ENCODE measurements around the gene GARIN5A. TPM values are rescaled to one million over a fixed set of nuclear protein-coding genes. Genes with fewer than 3 reads are reported as not detected.

The GARIN5A gene
- total RNA-seq, 1 experiment from 2014 or later, result 8.2 TPM

DNA sequence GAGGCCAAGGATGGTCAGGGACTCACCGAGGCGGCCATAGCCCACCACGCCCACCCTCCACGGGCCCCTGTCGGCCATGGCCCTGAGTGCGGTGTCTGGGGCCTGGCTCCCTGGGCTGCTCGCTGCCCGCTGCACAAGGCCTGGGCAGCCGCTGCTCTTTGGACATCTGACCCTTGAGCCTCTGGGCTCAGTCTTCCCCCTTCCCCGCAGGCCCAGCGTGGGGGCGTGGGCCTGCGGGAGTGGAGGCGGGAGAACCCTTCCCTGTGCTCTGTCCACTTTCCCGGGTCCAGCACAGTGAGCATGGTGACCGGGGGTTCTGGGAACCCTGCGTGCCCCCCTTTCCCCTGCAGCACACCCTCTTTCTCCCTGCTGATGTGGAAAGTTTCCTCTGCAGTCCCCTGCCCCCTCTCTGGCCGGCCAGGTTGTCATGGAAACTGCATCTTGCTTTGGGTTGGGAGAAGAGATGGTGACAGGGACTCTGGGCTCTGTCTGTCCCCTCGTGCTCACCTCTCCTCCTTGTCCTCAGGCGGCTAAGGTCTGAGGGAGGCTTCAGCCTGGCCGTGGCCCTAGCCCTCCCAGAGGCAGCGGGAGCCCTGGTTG, 37.2 kb upstream of the GARIN5A start, which contains the start of gene ASPDH:
Gene ASPDH (minus strand): TSS at position 168 of the 600 bp plus-strand sequence. CDS start 90 bp downstream, at position 78.
- TF ChIP-seq GTF2I (CRISPR knock-in tag; conservative IDR thresholded peaks at IDR 0.05) (no peak), E2F5 (CRISPR knock-in tag; IDR thresholded peaks at IDR 0.05) (no peak), JUN (CRISPR knock-in tag; IDR thresholded peaks at IDR 0.05) (no peak), SMAD3 (CRISPR knock-in tag; IDR thresholded peaks at IDR 0.05; ENCODE audit: borderline replicate concordance) (no peak), OVOL2 (CRISPR knock-in tag; IDR thresholded peaks at IDR 0.05; ENCODE audit: borderline replicate concordance) (no peak), CDX4 (CRISPR knock-in tag; IDR thresholded peaks at IDR 0.05; ENCODE audit: borderline replicate concordance) (no peak)
- TF ChIP-seq, protein P1, sequence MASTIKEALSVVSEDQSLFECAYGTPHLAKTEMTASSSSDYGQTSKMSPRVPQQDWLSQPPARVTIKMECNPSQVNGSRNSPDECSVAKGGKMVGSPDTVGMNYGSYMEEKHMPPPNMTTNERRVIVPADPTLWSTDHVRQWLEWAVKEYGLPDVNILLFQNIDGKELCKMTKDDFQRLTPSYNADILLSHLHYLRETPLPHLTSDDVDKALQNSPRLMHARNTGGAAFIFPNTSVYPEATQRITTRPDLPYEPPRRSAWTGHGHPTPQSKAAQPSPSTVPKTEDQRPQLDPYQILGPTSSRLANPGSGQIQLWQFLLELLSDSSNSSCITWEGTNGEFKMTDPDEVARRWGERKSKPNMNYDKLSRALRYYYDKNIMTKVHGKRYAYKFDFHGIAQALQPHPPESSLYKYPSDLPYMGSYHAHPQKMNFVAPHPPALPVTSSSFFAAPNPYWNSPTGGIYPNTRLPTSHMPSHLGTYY (CRISPR knock-in tag; IDR thresholded peaks at IDR 0.05), result no peak
- Mint-ChIP-seq H3K4me3 (no peak within 1 kb of the TSS), H3K4me1 (peaks cover 14% of the 10 kb centered on the region), H3K27me3 (ENCODE audit: low read depth) (peaks cover 43% of the 10 kb centered on the region), H3K27ac (peak within 1 kb of the TSS; percentile 49; the same call in 1 of the 2 replicates), H3K9me3 (peaks cover 5% of the 10 kb centered on the region), H3K36me3 (peaks cover 5% of the 10 kb centered on the region; the same call in 1 of the 2 replicates)
- DNase-seq (ENCODE audit: low spot score) (no peak), ATAC-seq (no peak)
- POLR2A ChIA-PET, result interaction anchor here (0.5 kb wide), 1 partner anchor 362 kb away, joined by 4 read pairs; no protein-coding TSS in a partner anchor
- CTCF ChIA-PET, result no interaction called here

- CTCF ChIA-PET, result interaction anchor here (3.4 kb wide), 1 partner anchor 24 kb away, joined by 23 read pairs; no protein-coding TSS in a partner anchor
- no peak overlapping the region for H3K4me3 Mint-ChIP-seq
- DNase-seq (ENCODE audit: low spot score), result no peak
- no peak for TF ChIP-seq PREB (CRISPR knock-in tag; IDR thresholded peaks at IDR 0.05; ENCODE audit: borderline replicate concordance)
- TF ChIP-seq, protein P2, sequence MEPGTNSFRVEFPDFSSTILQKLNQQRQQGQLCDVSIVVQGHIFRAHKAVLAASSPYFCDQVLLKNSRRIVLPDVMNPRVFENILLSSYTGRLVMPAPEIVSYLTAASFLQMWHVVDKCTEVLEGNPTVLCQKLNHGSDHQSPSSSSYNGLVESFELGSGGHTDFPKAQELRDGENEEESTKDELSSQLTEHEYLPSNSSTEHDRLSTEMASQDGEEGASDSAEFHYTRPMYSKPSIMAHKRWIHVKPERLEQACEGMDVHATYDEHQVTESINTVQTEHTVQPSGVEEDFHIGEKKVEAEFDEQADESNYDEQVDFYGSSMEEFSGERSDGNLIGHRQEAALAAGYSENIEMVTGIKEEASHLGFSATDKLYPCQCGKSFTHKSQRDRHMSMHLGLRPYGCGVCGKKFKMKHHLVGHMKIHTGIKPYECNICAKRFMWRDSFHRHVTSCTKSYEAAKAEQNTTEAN (CRISPR knock-in tag; IDR thresholded peaks at IDR 0.05), result no peak
- TF ChIP-seq, protein P1 (CRISPR knock-in tag; IDR thresholded peaks at IDR 0.05), result no peak
- TF ChIP-seq NR1H2 (CRISPR knock-in tag; IDR thresholded peaks at IDR 0.05), result no peak
- TF ChIP-seq OVOL2 (CRISPR knock-in tag; IDR thresholded peaks at IDR 0.05; ENCODE audit: borderline replicate concordance), result no peak
- TF ChIP-seq, protein P3, sequence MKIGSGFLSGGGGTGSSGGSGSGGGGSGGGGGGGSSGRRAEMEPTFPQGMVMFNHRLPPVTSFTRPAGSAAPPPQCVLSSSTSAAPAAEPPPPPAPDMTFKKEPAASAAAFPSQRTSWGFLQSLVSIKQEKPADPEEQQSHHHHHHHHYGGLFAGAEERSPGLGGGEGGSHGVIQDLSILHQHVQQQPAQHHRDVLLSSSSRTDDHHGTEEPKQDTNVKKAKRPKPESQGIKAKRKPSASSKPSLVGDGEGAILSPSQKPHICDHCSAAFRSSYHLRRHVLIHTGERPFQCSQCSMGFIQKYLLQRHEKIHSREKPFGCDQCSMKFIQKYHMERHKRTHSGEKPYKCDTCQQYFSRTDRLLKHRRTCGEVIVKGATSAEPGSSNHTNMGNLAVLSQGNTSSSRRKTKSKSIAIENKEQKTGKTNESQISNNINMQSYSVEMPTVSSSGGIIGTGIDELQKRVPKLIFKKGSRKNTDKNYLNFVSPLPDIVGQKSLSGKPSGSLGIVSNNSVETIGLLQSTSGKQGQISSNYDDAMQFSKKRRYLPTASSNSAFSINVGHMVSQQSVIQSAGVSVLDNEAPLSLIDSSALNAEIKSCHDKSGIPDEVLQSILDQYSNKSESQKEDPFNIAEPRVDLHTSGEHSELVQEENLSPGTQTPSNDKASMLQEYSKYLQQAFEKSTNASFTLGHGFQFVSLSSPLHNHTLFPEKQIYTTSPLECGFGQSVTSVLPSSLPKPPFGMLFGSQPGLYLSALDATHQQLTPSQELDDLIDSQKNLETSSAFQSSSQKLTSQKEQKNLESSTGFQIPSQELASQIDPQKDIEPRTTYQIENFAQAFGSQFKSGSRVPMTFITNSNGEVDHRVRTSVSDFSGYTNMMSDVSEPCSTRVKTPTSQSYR (CRISPR knock-in tag; IDR thresholded peaks at IDR 0.05), result no peak
- TF ChIP-seq ZBTB21 (CRISPR knock-in tag; IDR thresholded peaks at IDR 0.05; ENCODE audit: borderline replicate concordance), result no peak
- no peak for TF ChIP-seq TEAD1 (CRISPR knock-in tag; IDR thresholded peaks at IDR 0.05)
- TF ChIP-seq, protein P4, sequence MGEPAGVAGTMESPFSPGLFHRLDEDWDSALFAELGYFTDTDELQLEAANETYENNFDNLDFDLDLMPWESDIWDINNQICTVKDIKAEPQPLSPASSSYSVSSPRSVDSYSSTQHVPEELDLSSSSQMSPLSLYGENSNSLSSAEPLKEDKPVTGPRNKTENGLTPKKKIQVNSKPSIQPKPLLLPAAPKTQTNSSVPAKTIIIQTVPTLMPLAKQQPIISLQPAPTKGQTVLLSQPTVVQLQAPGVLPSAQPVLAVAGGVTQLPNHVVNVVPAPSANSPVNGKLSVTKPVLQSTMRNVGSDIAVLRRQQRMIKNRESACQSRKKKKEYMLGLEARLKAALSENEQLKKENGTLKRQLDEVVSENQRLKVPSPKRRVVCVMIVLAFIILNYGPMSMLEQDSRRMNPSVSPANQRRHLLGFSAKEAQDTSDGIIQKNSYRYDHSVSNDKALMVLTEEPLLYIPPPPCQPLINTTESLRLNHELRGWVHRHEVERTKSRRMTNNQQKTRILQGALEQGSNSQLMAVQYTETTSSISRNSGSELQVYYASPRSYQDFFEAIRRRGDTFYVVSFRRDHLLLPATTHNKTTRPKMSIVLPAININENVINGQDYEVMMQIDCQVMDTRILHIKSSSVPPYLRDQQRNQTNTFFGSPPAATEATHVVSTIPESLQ (CRISPR knock-in tag; IDR thresholded peaks at IDR 0.05), result no peak
- no peak for TF ChIP-seq ATF2 (CRISPR knock-in tag; IDR thresholded peaks at IDR 0.05; ENCODE audit: borderline replicate concordance, low read depth)
- no peak for TF ChIP-seq IRF2 (CRISPR knock-in tag; IDR thresholded peaks at IDR 0.05; ENCODE audit: borderline replicate concordance, low read depth)
- TF ChIP-seq TEAD4 (CRISPR knock-in tag; IDR thresholded peaks at IDR 0.05), result no peak
- no peak for TF ChIP-seq ZNF219 (CRISPR knock-in tag; IDR thresholded peaks at IDR 0.05; ENCODE audit: borderline replicate concordance)
These were observed 36.5 kb upstream of the GARIN5A start for GRCh38 chr19:50512999-50513745.

More at GRCh38 chr19:50512999-50513745, 36.5 kb upstream of the GARIN5A start:
- H3K4me1 Mint-ChIP-seq, result peaks cover 14% of the 10 kb centered on the region
- ATAC-seq, result no peak
- H3K27me3 Mint-ChIP-seq (ENCODE audit: low read depth), result peaks cover 42% of the 10 kb centered on the region
- no peaks in the 10 kb centered on the region for H3K36me3 Mint-ChIP-seq
- no peaks in the 10 kb centered on the region for H3K9me3 Mint-ChIP-seq
- peak overlapping the region; percentile 49; the same call in 1 of the 2 replicates for H3K27ac Mint-ChIP-seq
- POLR2A ChIA-PET, result interaction anchor here (0.5 kb wide), 1 partner anchor 361 kb away, joined by 4 read pairs; no protein-coding TSS in a partner anchor

Data from WTC11 (cell line).